Vagina (tissue), 2 donors: ENCODE results near the gene ARHGAP26. TPM values are rescaled to one million over a fixed set of nuclear protein-coding genes. Genes with fewer than 3 reads are reported as not detected.
A peak's percentile ranks its signal among the peaks of the same experiment; 100 is the strongest.

Source experiments
- DNase-seq, 2 donors: peaks; one replicate each; pipeline ENCODE4 v3.0.0-alpha.2; 2017; ENCODE audit errors: extremely low spot score in 2 of 2
- H3K27ac ChIP-seq: fragments of 200-600 bp; sonication (generic); one replicate; pipeline ENCODE4 v1.5.1; 2019
- H3K27me3 ChIP-seq: fragments of 200-600 bp; sonication (generic); one replicate; pipeline ENCODE4 v1.5.1; 2019
- H3K36me3 ChIP-seq, 2 donors: fragments of 200-600 bp; sonication (generic); one replicate each; pipeline ENCODE4 v1.5.1; 2017 to 2019
- H3K4me1 ChIP-seq: fragments of 200-600 bp; sonication (generic); one replicate; pipeline ENCODE4 v1.5.1; 2019
- H3K4me3 ChIP-seq, 2 donors: fragments of 200-600 bp; sonication (generic); 1 replicate in 1 of 2; 2 replicates in 1 of 2; pipeline ENCODE4 v1.5.1; 2016 to 2019
- H3K9me3 ChIP-seq: fragments of 200-600 bp; sonication (generic); one replicate; pipeline ENCODE4 v1.5.1; 2019
- POLR2A ChIP-seq, 2 donors: fragments of 450-650 bp; IDR thresholded peaks; one replicate each; pipeline ENCODE4 v1.6.1; 2017; ENCODE audit warnings: antibody characterized with exemption in 2 of 2, mild to moderate bottlenecking in 2 of 2, moderate library complexity in 2 of 2
- POLR2AphosphoS5 ChIP-seq, 2 donors: sonication (generic); formaldehyde crosslinking; IDR thresholded peaks; one replicate each; pipeline ENCODE4 v1.9.0; 2017; ENCODE audit warnings: antibody characterized with exemption in 2 of 2, mild to moderate bottlenecking in 2 of 2, low read depth in 1 of 2; ENCODE audit not compliant: insufficient read depth in 1 of 2
- intact Hi-C: fragments of 100-400 bp; cut with DNase I; formaldehyde crosslinking; loops from one replicate; pipeline ENCODE4 v1.15.1; 2023
- total RNA-seq: library from RNA; depleted of rRNA; stranded (reverse); fragments of >200 nt; gene quantifications from one replicate; pipeline ENCODE4 v1.2.3, GENCODE V29; 2016
- TF ChIP-seq, protein P1 (sequence below), 3 experiments: fragments of 450-650 bp in 2 of 3; fragments of 200-600 bp in 1 of 3; sonication (generic) in 1 of 3; IDR thresholded peaks; one replicate each; pipeline ENCODE4 v1.5.1; 2017 to 2019; ENCODE audit warnings: antibody characterized with exemption in 3 of 3, mild to moderate bottlenecking in 2 of 3, moderate library complexity in 2 of 3

The ARHGAP26 gene
- total RNA-seq, 1 donor from 2014 or later: 42.5 TPM

DNA sequence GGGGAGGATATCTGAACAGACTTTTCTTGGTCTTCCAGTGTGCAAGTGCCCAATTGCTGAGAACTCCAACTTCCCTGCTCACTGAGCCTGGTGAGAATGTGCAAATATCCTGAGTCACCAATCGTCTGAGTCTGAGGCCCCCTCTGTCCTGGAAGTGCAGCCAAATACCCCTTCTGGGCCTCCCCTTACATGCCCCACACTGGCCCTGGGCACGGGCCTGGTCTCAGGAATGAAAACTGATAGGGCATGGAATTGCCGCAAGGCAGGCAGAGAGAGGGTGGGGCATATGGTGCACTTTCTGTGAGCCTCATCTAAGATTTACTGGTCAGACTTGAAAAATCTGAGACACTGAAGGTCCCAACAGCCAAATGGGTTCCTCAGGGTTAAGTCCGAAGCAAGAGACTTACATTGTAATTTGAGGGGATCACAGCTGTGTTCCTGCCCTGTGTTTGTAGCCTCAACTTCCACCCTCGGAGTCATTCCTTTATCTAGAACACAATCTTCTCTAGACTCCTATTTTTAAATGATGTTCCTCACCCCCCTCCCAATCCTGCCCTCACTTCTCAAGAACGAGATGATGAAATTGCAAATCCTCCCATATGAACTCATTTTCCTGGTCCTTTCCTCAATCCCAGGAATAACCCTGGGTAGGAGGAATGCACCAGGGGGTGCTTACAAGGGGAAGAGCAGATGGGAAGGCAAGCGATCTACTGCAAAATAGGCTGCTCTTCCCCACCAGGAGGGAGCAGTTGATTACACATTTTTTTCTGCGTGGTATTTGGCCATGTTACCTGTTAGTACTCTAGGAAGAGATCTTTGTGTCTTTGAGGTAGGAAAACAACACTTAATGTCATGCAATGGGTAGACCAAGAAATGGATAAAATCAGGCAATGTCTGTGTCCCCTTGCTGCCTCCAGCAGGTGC lies 34.6 kb upstream of the ARHGAP26 start:
- Histone ChIP-seq H3K27ac (no peak overlapping the region), H3K27me3 (no peaks in the 10 kb centered on the region), H3K4me3 (no peak overlapping the region), H3K9me3 (no peaks in the 10 kb centered on the region), H3K36me3 (no peaks in the 10 kb centered on the region), H3K4me1 (no peaks in the 10 kb centered on the region)
- DNase-seq: peak in 1 of 2 donors; percentile 56
- no peak for TF ChIP-seq POLR2AphosphoS5 (IDR thresholded peaks at IDR 0.05; ENCODE audit: insufficient read depth in 1 of 2, low read depth in 1 of 2)
- no peak for TF ChIP-seq POLR2A (IDR thresholded peaks at IDR 0.05)
- TF ChIP-seq, protein P1, sequence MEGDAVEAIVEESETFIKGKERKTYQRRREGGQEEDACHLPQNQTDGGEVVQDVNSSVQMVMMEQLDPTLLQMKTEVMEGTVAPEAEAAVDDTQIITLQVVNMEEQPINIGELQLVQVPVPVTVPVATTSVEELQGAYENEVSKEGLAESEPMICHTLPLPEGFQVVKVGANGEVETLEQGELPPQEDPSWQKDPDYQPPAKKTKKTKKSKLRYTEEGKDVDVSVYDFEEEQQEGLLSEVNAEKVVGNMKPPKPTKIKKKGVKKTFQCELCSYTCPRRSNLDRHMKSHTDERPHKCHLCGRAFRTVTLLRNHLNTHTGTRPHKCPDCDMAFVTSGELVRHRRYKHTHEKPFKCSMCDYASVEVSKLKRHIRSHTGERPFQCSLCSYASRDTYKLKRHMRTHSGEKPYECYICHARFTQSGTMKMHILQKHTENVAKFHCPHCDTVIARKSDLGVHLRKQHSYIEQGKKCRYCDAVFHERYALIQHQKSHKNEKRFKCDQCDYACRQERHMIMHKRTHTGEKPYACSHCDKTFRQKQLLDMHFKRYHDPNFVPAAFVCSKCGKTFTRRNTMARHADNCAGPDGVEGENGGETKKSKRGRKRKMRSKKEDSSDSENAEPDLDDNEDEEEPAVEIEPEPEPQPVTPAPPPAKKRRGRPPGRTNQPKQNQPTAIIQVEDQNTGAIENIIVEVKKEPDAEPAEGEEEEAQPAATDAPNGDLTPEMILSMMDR (IDR thresholded peaks at IDR 0.05): no peak
- intact Hi-C loops: no loop called here

DNA sequence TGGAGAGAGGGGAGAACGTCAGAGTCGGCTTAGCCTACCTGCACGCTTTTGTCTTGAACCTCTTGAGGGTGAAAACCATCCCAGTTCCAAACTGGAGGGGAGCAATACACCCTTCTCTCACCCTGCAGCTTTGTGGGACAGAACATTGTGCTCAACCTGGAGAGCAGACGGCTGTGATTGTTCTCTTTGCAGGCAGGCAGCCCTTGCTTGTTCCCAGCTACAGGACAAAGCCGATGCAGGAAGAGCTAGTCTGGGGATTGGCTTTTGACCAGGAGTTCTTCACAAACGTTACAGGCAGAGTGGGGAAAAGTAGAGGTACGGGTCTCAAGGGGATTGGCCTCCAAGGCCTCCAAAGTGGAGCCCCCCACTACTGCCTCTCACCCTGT lies 33.9 kb upstream of the ARHGAP26 start:
- peak in 1 of 2 donors; percentile 54 for DNase-seq
- TF ChIP-seq POLR2A (IDR thresholded peaks at IDR 0.05) (no peak), POLR2AphosphoS5 (IDR thresholded peaks at IDR 0.05; ENCODE audit: insufficient read depth in 1 of 2, low read depth in 1 of 2) (no peak)
- TF ChIP-seq, protein P1 (IDR thresholded peaks at IDR 0.05): no peak
- no peaks in the 10 kb centered on the region for H3K36me3 ChIP-seq
- H3K4me3 ChIP-seq: no peak overlapping the region
- no peaks in the 10 kb centered on the region for H3K9me3 ChIP-seq
- H3K27ac ChIP-seq: no peak overlapping the region
- no peaks in the 10 kb centered on the region for H3K4me1 ChIP-seq
- no peaks in the 10 kb centered on the region for H3K27me3 ChIP-seq
- intact Hi-C loops: no loop called here

DNA sequence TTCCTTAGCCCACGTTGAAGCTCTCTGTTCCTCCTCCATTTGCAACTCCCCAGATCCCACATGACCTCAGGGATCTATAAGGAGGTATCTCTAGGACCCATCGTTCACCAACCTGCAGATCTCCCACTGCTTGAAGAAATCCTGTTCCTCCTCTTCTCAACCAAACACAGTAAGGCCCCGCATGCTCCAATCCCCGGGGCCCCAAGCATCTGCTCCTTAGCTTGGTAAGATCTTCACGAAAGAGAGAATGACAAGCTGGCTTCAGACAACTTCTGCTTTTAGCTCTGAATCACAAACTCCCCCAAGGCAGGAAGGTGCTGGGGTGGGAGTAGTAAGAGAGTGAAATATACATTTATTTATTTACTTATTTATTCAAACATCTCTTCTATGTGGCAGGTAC lies 33.0 kb upstream of the ARHGAP26 start:
- intact Hi-C loops: no loop called here
- DNase-seq: peak in 1 of 2 donors; percentile 64
- H3K4me3 ChIP-seq: no peak overlapping the region
- H3K27me3 ChIP-seq: no peaks in the 10 kb centered on the region
- no peaks in the 10 kb centered on the region for H3K36me3 ChIP-seq
- TF ChIP-seq, protein P1 (IDR thresholded peaks at IDR 0.05): no peak
- no peak for TF ChIP-seq POLR2AphosphoS5 (IDR thresholded peaks at IDR 0.05; ENCODE audit: insufficient read depth in 1 of 2, low read depth in 1 of 2)
- no peak for TF ChIP-seq POLR2A (IDR thresholded peaks at IDR 0.05)
- no peaks in the 10 kb centered on the region for H3K4me1 ChIP-seq
- H3K27ac ChIP-seq: no peak overlapping the region
- no peaks in the 10 kb centered on the region for H3K9me3 ChIP-seq

DNA sequence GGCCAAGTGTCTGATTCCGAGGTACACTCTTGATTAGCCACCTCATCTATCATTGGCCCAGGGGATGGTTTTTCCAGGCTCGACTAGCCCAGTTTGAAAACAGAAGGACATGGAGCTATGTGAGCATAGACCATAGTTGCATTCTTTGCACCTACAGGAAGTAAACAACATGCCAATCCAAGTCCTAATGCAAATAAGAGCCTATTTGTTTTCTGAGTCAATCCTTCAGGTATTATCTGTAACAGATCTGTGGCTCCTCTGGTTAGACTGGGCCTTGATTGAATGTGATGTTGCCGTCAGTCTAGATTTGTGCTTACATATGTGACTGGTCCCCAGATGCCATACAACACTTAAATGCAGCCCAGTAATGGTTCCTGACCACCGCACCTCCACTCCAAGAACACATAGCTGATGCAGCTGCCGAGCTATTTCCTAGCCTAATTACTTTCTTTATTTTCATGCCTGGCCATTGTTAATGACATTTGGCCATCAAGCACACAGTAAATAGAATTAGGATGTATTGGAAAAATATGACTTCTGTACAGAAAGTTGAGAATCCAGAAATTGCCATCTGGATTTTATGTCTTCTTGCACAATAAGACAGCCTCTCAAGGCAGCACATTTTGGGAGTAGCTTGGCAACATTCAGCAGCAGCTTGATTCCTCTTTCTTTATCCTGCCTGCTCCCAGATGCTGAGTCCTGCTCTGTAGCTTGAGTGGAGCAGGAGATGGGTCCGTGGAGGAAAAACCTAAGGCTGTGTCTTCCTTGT lies 29.5 kb upstream of the ARHGAP26 start:
- intact Hi-C loops: no loop called here
- no peak for DNase-seq
- H3K27me3 ChIP-seq: no peaks in the 10 kb centered on the region

More for the DNA sequence above, 29.5 kb upstream of the ARHGAP26 start:
- no peaks in the 10 kb centered on the region for H3K9me3 ChIP-seq
- no peaks in the 10 kb centered on the region for H3K4me1 ChIP-seq
- H3K4me3 ChIP-seq: no peak overlapping the region
- no peak for TF ChIP-seq POLR2A (IDR thresholded peaks at IDR 0.05)
- no peak for TF ChIP-seq POLR2AphosphoS5 (IDR thresholded peaks at IDR 0.05; ENCODE audit: insufficient read depth in 1 of 2, low read depth in 1 of 2)
- TF ChIP-seq, protein P1 (IDR thresholded peaks at IDR 0.05): no peak
- H3K36me3 ChIP-seq: no peaks in the 10 kb centered on the region
- no peak overlapping the region for H3K27ac ChIP-seq
